ENCODE measurements around the gene SNX9.

DNA sequence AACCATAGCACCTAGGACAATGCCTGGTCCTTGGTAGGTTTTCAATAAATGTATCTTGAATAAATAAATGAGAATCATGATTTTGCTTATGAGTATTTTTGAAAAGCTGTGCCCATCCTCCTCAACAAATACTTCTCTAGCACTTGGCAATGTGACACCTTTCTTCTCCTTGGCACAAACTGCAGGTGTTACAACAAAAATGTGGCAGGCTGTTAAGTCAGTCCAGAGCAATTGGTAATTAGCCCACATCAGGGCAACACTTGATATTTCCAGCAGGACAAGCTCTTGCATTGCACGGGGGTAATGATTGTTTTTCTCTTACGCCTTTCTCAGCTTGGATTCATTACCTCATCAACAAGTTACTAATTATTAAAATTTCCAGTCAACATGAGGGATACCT lies 31.6 kb upstream of the SNX9 start:
- TF ChIP-seq SREBF2 (IDR thresholded peaks at IDR 0.05; ENCODE audit: low read length) = no peak
- no peak for TF ChIP-seq RAD21 (IDR thresholded peaks at IDR 0.05; ENCODE audit: insufficient read depth, low read depth, low read length)
- TF ChIP-seq, protein P1, sequence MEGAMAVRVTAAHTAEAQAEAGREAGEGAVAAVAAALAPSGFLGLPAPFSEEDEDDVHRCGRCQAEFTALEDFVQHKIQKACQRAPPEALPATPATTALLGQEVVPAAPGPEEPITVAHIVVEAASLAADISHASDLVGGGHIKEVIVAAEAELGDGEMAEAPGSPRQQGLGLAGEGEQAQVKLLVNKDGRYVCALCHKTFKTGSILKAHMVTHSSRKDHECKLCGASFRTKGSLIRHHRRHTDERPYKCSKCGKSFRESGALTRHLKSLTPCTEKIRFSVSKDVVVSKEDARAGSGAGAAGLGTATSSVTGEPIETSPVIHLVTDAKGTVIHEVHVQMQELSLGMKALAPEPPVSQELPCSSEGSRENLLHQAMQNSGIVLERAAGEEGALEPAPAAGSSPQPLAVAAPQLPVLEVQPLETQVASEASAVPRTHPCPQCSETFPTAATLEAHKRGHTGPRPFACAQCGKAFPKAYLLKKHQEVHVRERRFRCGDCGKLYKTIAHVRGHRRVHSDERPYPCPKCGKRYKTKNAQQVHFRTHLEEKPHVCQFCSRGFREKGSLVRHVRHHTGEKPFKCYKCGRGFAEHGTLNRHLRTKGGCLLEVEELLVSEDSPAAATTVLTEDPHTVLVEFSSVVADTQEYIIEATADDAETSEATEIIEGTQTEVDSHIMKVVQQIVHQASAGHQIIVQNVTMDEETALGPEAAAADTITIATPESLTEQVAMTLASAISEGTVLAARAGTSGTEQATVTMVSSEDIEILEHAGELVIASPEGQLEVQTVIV (IDR thresholded peaks at IDR 0.05; ENCODE audit: borderline replicate concordance, partially characterized antibody) = no peak
- no peak for TF ChIP-seq HCFC1 (IDR thresholded peaks at IDR 0.05; ENCODE audit: low read length)
- TF ChIP-seq, protein P2, sequence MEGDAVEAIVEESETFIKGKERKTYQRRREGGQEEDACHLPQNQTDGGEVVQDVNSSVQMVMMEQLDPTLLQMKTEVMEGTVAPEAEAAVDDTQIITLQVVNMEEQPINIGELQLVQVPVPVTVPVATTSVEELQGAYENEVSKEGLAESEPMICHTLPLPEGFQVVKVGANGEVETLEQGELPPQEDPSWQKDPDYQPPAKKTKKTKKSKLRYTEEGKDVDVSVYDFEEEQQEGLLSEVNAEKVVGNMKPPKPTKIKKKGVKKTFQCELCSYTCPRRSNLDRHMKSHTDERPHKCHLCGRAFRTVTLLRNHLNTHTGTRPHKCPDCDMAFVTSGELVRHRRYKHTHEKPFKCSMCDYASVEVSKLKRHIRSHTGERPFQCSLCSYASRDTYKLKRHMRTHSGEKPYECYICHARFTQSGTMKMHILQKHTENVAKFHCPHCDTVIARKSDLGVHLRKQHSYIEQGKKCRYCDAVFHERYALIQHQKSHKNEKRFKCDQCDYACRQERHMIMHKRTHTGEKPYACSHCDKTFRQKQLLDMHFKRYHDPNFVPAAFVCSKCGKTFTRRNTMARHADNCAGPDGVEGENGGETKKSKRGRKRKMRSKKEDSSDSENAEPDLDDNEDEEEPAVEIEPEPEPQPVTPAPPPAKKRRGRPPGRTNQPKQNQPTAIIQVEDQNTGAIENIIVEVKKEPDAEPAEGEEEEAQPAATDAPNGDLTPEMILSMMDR (IDR thresholded peaks at IDR 0.05 in 2 of 3, conservative IDR thresholded peaks at IDR 0.05 in 1 of 3; ENCODE audit: control insufficient read depth in 2 of 3, extremely low read depth in 1 of 3, insufficient read depth in 1 of 3, low read depth in 3 of 3, low read length in 3 of 3) = no peak
- TF ChIP-seq RAD51 (IDR thresholded peaks at IDR 0.05) = no peak
- no peak for TF ChIP-seq TARDBP (IDR thresholded peaks at IDR 0.05; ENCODE audit: borderline replicate concordance)
- no peak for TF ChIP-seq POLR2AphosphoS5 (IDR thresholded peaks at IDR 0.05; ENCODE audit: low read length)
- TF ChIP-seq NR2C2 (IDR thresholded peaks at IDR 0.05; ENCODE audit: borderline replicate concordance, control insufficient read depth, insufficient read length, low read depth) = no peak
- TF ChIP-seq, protein P3, sequence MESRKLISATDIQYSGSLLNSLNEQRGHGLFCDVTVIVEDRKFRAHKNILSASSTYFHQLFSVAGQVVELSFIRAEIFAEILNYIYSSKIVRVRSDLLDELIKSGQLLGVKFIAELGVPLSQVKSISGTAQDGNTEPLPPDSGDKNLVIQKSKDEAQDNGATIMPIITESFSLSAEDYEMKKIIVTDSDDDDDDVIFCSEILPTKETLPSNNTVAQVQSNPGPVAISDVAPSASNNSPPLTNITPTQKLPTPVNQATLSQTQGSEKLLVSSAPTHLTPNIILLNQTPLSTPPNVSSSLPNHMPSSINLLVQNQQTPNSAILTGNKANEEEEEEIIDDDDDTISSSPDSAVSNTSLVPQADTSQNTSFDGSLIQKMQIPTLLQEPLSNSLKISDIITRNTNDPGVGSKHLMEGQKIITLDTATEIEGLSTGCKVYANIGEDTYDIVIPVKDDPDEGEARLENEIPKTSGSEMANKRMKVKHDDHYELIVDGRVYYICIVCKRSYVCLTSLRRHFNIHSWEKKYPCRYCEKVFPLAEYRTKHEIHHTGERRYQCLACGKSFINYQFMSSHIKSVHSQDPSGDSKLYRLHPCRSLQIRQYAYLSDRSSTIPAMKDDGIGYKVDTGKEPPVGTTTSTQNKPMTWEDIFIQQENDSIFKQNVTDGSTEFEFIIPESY (IDR thresholded peaks at IDR 0.05) = no peak
